Upper lobe of right lung (tissue), 1 donor: Measurements from ENCODE around the gene EHMT2. TPM values are rescaled to one million over a fixed set of nuclear protein-coding genes. Genes with fewer than 3 reads are reported as not detected.
A peak's percentile ranks its signal among the peaks of the same experiment; 100 is the strongest.

ENCODE experiments used
- ATAC-seq: fragments of 200-7000 bp; cut with Tn5 transposase; one replicate; pipeline ENCODE4 v1.9.1; 2020; ENCODE audit warnings: mild to moderate bottlenecking, moderate library complexity
- DNase-seq: peaks from one replicate; pipeline ENCODE4 v3.0.0-alpha.2; 2020
- H3K27ac ChIP-seq: fragments of 200-600 bp; one replicate; pipeline ENCODE4 v1.8.0; 2022
- H3K27me3 ChIP-seq: fragments of 200-600 bp; one replicate; pipeline ENCODE4 v1.8.0; 2022; ENCODE audit warnings: mild to moderate bottlenecking
- H3K36me3 ChIP-seq: fragments of 200-600 bp; one replicate; pipeline ENCODE4 v1.8.0; 2022
- H3K4me1 ChIP-seq: fragments of 200-600 bp; one replicate; pipeline ENCODE4 v1.8.0; 2022
- H3K4me3 ChIP-seq: fragments of 200-600 bp; one replicate; pipeline ENCODE4 v1.8.0; 2022; ENCODE audit warnings: mild to moderate bottlenecking
- H3K9me3 ChIP-seq: fragments of 200-600 bp; one replicate; pipeline ENCODE4 v1.8.0; 2022
- CTCF ChIP-seq: fragments of 200-600 bp; IDR thresholded peaks from one replicate; pipeline ENCODE4 v1.8.0; 2022; ENCODE audit warnings: antibody characterized with exemption
- intact Hi-C: fragments of 100-400 bp; cut with DNase I; formaldehyde crosslinking; loops from one replicate; pipeline ENCODE4 v1.11.0; 2022
- long read RNA-seq: library from polyadenylated mRNA; unstranded; transcript quantifications from one replicate; pipeline ENCODE4 v2.0.0, GENCODE V29; 2021
- total RNA-seq: library from RNA; stranded (reverse); fragmentation: NEBNext Ultra II Directional; extraction: Animal tissue kit (Norgen Biotek cat#: 25700); gene quantifications from one replicate; pipeline ENCODE4 v1.2.1, GENCODE V29; 2021
- donor health status: DM: no; HTN: yes; CAD: no; lungs with severe emphysema.

Gene EHMT2
- total RNA-seq, result 36.0 TPM
- long read RNA-seq, full-length matches to known transcripts, result 51 of 97 reads
- long read RNA-seq, partial matches to known transcripts, result 34 of 97 reads
- long read RNA-seq, other reads (novel, unspliced or antisense), result 12 of 97 reads

GRCh38 chr6:31897612-31898382 is at the start of gene EHMT2:
Gene EHMT2 (minus strand): TSS chr6:31897698. CDS start chr6:31897677, 21 bp downstream.
- TF ChIP-seq CTCF, result no peak
- Histone ChIP-seq H3K9me3 (no peaks in the 10 kb centered on the region), H3K4me1 (peaks cover 20% of the 10 kb centered on the region), H3K27ac (peak within 1 kb of the TSS; percentile 89), H3K4me3 (peak within 1 kb of the TSS; percentile 100), H3K27me3 (no peaks in the 10 kb centered on the region), H3K36me3 (peaks cover 24% of the 10 kb centered on the region)
- intact Hi-C loops, result no loop called here
- DNase-seq, result peak; percentile 93
- peak; percentile 72 for ATAC-seq

DNA sequence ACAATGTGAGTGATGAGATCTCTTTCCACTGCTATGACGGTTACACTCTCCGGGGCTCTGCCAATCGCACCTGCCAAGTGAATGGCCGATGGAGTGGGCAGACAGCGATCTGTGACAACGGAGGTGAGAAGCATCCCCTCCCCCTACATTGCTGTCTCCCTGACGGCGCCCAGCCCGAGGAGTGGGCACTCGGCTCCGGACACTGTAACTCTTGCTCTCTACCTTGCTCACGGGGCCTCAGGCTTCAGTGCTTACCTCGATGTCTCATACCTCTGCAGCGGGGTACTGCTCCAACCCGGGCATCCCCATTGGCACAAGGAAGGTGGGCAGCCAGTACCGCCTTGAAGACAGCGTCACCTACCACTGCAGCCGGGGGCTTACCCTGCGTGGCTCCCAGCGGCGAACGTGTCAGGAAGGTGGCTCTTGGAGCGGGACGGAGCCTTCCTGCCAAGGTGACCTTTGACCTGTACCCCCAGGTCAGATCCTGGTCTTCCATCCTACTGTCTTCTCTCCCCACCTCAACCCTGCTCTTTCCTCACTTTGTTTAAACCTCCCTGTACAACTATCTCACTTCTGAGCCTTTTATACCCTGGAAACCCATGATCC is 49.7 kb upstream of the EHMT2 start:
- peaks cover 14% of the 10 kb centered on the region for H3K4me1 ChIP-seq
- no peak for DNase-seq
- intact Hi-C loops, result no loop called here
- ATAC-seq, result no peak
- no peaks in the 10 kb centered on the region for H3K27me3 ChIP-seq
- no peak for TF ChIP-seq CTCF
- no peak overlapping the region for H3K27ac ChIP-seq
- no peak overlapping the region for H3K4me3 ChIP-seq
- H3K9me3 ChIP-seq, result no peaks in the 10 kb centered on the region
- peaks cover 19% of the 10 kb centered on the region for H3K36me3 ChIP-seq

- no peak for TF ChIP-seq CTCF
- Histone ChIP-seq H3K4me1 (peaks cover 14% of the 10 kb centered on the region), H3K4me3 (peak overlapping the region; percentile 23), H3K36me3 (peaks cover 12% of the 10 kb centered on the region), H3K27me3 (no peaks in the 10 kb centered on the region), H3K27ac (peak overlapping the region; percentile 84), H3K9me3 (no peaks in the 10 kb centered on the region)
- intact Hi-C loops, result no loop called here
- DNase-seq, result no peak
- ATAC-seq, result no peak
Measured at GRCh38 chr6:31946370-31946885, 48.9 kb upstream of the EHMT2 start.

DNA sequence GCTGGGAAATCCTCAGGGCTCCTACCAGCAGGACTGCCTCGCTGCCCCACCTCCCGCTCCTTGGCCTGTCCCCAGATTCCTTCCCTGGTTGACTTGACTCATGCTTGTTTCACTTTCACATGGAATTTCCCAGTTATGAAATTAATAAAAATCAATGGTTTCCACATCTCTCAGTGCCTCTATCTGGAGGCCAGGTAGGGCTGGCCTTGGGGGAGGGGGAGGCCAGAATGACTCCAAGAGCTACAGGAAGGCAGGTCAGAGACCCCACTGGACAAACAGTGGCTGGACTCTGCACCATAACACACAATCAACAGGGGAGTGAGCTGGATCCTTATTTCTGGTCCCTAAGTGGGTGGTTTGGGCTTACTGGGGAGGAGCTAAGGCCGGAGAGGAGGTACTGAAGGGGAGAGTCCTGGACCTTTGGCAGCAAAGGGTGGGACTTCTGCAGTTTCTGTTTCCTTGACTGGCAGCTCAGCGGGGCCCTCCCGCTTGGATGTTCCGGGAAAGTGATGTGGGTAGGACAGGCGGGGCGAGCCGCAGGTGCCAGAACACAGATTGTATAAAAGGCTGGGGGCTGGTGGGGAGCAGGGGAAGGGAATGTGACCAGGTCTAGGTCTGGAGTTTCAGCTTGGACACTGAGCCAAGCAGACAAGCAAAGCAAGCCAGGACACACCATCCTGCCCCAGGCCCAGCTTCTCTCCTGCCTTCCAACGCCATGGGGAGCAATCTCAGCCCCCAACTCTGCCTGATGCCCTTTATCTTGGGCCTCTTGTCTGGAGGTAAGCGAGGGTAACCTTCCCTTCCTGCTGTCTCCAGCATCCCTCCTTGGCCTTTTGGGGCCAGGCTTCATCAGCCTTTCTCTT is 48.2 kb upstream of the EHMT2 start, which contains the start of gene CFB:
TSS of gene CFB (plus strand) at position 589 of the 863 bp plus-strand sequence. CDS start at position 716, 127 bp downstream.
- H3K27me3 ChIP-seq, result no peaks in the 10 kb centered on the region
- H3K4me3 ChIP-seq, result peak within 1 kb of the TSS; percentile 23
- peaks cover 14% of the 10 kb centered on the region for H3K4me1 ChIP-seq
- peak; percentile 84 for ATAC-seq
- H3K27ac ChIP-seq, result peak within 1 kb of the TSS; percentile 84
- peaks cover 12% of the 10 kb centered on the region for H3K36me3 ChIP-seq
- intact Hi-C loops, result no loop called here
- TF ChIP-seq CTCF, result no peak
- no peaks in the 10 kb centered on the region for H3K9me3 ChIP-seq
- peak; percentile 79 for DNase-seq

GRCh38 chr6:31945154-31945506 is 47.6 kb upstream of the EHMT2 start:
- Histone ChIP-seq H3K4me3 (peak overlapping the region; percentile 23), H3K36me3 (peaks cover 13% of the 10 kb centered on the region), H3K27me3 (no peaks in the 10 kb centered on the region), H3K9me3 (no peaks in the 10 kb centered on the region), H3K27ac (peak overlapping the region; percentile 84), H3K4me1 (peaks cover 14% of the 10 kb centered on the region)
- no peak for DNase-seq
- intact Hi-C loops, result no loop called here
- no peak for TF ChIP-seq CTCF
- ATAC-seq, result no peak
